ENCODE data around the gene HAP1. TPM values are rescaled to one million over a fixed set of nuclear protein-coding genes. Genes with fewer than 3 reads are reported as not detected.

The HAP1 gene
- polyA plus RNA-seq, 2 of the 4 experiments (the other 2 are of a cell fraction) = 1.6 to 2.2 TPM

DNA sequence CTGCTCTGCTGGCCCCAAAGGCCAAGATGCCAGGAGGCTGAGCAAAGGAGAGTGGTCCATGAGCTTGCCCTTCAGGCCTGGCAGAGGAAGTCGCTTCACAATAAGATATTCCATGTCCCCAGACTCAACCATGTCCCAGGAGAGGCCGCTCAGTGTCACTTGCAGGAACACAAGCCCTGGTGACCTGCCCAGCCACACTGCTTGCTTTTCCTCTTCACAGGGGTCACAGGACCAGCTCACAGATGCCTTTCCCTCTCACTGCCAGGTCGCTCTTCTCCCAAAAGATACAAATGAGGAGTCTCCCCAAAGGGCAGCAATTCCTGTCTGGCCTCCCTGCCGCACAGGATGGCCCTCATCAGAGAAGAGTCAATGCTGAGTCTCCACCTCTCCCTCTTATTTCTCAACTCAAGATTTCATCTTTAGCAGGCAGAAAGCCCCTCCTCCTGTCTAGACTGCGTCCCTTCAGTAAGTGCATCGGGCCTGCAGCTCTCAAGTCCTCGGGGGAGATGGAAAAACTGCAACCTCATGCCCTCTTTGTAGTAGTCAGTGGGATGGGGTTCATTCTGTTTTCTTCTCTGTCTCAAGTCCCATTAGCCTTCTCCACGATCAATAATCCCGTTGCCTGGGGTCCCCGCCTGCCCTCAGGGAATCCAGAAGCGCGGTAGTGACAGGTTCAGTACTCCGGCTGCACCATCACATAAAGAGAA, 47.1 kb upstream of the HAP1 start:
- H3K9me3 ChIP-seq = no peaks in the 10 kb centered on the region
- CTCF ChIA-PET = interaction anchor here (0.6 to 96.0 kb wide), 6 partner anchors 6 to 1756 kb away, joined by 3 to 3262 read pairs (median 3); partner anchors contain the start of genes FKBP10, GAST, HAP1 and JUP
- peaks cover 78% of the 10 kb centered on the region for H3K4me1 ChIP-seq
- 70% methylated on average over 13 of the region's 13 CpGs for WGBS (ENCODE audit: missing lambda C conversion rate)
- FAIRE-seq = no peak
- no peak overlapping the region for H3K4me3 ChIP-seq
- POLR2A ChIA-PET = no interaction called here
- peak; percentile 13 for TF ChIP-seq MAFK (IDR thresholded peaks at IDR 0.05; ENCODE audit: partially characterized antibody)
- TF ChIP-seq MAZ (IDR thresholded peaks at IDR 0.05; ENCODE audit: borderline replicate concordance, low read depth, low read length) = no peak
- H3K27ac ChIP-seq = peak overlapping the region; percentile 44 to 67; a peak in 5 of 6 replicates
- H3K4me2 ChIP-seq = peak overlapping the region; percentile 40
- peak in 1 of 2 experiments; percentile 63 for DNase-seq (ENCODE audit: low read depth in 1 of 2, low spot score in 1 of 2)
- no peak for ATAC-seq

DNA sequence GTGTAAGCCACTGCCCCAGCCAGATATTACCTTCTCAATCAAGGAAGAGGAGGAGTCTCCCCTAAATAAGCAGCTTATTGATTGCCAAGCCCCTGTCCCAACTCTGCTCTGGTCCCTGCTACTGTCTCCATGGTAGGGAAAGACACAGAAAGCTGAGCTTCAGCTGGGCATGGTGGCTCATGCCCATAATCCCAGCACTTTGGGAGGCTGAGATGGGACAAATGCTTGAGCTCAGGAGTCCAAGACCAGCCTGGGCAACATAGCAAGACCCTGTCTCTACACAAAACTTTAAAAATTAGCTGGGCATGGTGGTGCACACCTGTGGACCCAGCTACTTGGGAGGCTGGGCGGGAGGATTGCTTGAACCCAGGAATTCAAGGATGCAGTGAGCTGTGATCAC, 45.5 kb upstream of the HAP1 start:
- DNase-seq (ENCODE audit: low read depth in 1 of 2, low spot score in 1 of 2) = no peak
- peak overlapping the region; percentile 4; the same call in 1 of the 3 replicates for H3K4me2 ChIP-seq
- POLR2A ChIA-PET = interaction anchor here (1.0 kb wide), 2 partner anchors 31 to 46 kb away, joined by 3 read pairs; no protein-coding TSS in a partner anchor
- H3K4me1 ChIP-seq = peaks cover 89% of the 10 kb centered on the region
- no peak overlapping the region for H3K4me3 ChIP-seq
- ATAC-seq = no peak
- no peak for FAIRE-seq
- H3K9me3 ChIP-seq = no peaks in the 10 kb centered on the region
- TF ChIP-seq MYC (IDR thresholded peaks at IDR 0.05; ENCODE audit: borderline replicate concordance, low read length) (no peak), MAZ (IDR thresholded peaks at IDR 0.05; ENCODE audit: borderline replicate concordance, low read depth, low read length) (no peak), USF2 (IDR thresholded peaks at IDR 0.05) (no peak), KDM1A (IDR thresholded peaks at IDR 0.05; ENCODE audit: low read depth) (no peak), FOSB (CRISPR knock-in tag; IDR thresholded peaks at IDR 0.05) (no peak), HOXA7 (CRISPR knock-in tag; IDR thresholded peaks at IDR 0.05) (no peak), HOXB5 (CRISPR knock-in tag; IDR thresholded peaks at IDR 0.05) (no peak), EHMT2 (IDR thresholded peaks at IDR 0.05; ENCODE audit: low read depth) (no peak), RCOR1 (IDR thresholded peaks at IDR 0.05; ENCODE audit: low read depth, low read length) (no peak)
- 100% methylated on average over 1 of the region's 1 CpG for WGBS (ENCODE audit: missing lambda C conversion rate)
- H3K27ac ChIP-seq = peak overlapping the region; percentile 89 to 93; a peak in 5 of 6 replicates
- CTCF ChIA-PET = interaction anchor here (0.6 to 96.0 kb wide), 3 partner anchors 8 to 114 kb away, joined by 3 to 3262 read pairs (median 3262); partner anchors contain the start of genes FKBP10, GAST, HAP1 and JUP

- ChIA-PET POLR2A (interaction anchor here (0.5 to 3.2 kb wide), 15 partner anchors 8 to 1362 kb away, joined by 3 to 55 read pairs (median 4); partner anchors contain the start of genes ACLY, EIF1, HAP1 and JUP), CTCF (interaction anchor here (0.8 to 96.0 kb wide), 5 partner anchors 10 to 117 kb away, joined by 3 to 3262 read pairs (median 5); partner anchors contain the start of genes FKBP10, GAST, HAP1 and JUP)
- H3K9me3 ChIP-seq = no peaks in the 10 kb centered on the region
- WGBS (ENCODE audit: missing lambda C conversion rate) = 1% methylated on average over 12 of the region's 12 CpGs
- peak overlapping the region; percentile 8; the same call in 1 of the 3 replicates for H3K4me3 ChIP-seq
- peaks cover 90% of the 10 kb centered on the region for H3K4me1 ChIP-seq
- peak; percentile 93 to 98 for DNase-seq (ENCODE audit: low read depth in 1 of 2, low spot score in 1 of 2)
- peak overlapping the region; percentile 87 for H3K4me2 ChIP-seq
- peak; percentile 94 for FAIRE-seq
- peak overlapping the region; percentile 89 to 93 for H3K27ac ChIP-seq
- peak; percentile 81 for ATAC-seq
- no peak for TF ChIP-seq MAFK (IDR thresholded peaks at IDR 0.05; ENCODE audit: partially characterized antibody)
- TF ChIP-seq ZC3H11A (IDR thresholded peaks at IDR 0.05) = no peak
- 0 out of 2 replicates have a peak, but pooled peaks have one; percentile 11 for TF ChIP-seq HOXB13 (CRISPR knock-in tag; IDR thresholded peaks at IDR 0.05; ENCODE audit: low read depth)
- no peak for TF ChIP-seq HDAC2 (IDR thresholded peaks at IDR 0.05)
- TF ChIP-seq NFE2L2 (conservative IDR thresholded peaks at IDR 0.05; ENCODE audit: low read length) = no peak
- TF ChIP-seq PHF8 (IDR thresholded peaks at IDR 0.05; ENCODE audit: borderline replicate concordance, low read depth) = no peak
- no peak for TF ChIP-seq CHD2 (IDR thresholded peaks at IDR 0.05; ENCODE audit: low read length, partially characterized antibody)
- TF ChIP-seq NR3C1 (IDR thresholded peaks at IDR 0.05) = no peak
- TF ChIP-seq FOSL2 (IDR thresholded peaks at IDR 0.05) = 0 out of 2 replicates have a peak, but pooled peaks have one; percentile 17
- TF ChIP-seq FOSL2 (CRISPR knock-in tag; IDR thresholded peaks at IDR 0.05) = peak; percentile 79
- TF ChIP-seq TFCP2L1 (CRISPR knock-in tag; IDR thresholded peaks at IDR 0.05) = no peak
- TF ChIP-seq JUN (IDR thresholded peaks at IDR 0.05) = peak; percentile 87 to 94
- TF ChIP-seq CBX8 (IDR thresholded peaks at IDR 0.05) = no peak
- no peak; the same call in 1 of the 2 replicates for TF ChIP-seq MYC (IDR thresholded peaks at IDR 0.05; ENCODE audit: borderline replicate concordance, low read length)
- TF ChIP-seq CHD4 (IDR thresholded peaks at IDR 0.05; ENCODE audit: borderline replicate concordance) = no peak
- TF ChIP-seq HMGXB4 (CRISPR knock-in tag; IDR thresholded peaks at IDR 0.05; ENCODE audit: borderline replicate concordance) = no peak
- no peak for TF ChIP-seq RFX5 (IDR thresholded peaks at IDR 0.05)
- TF ChIP-seq ZNF302 (CRISPR knock-in tag; IDR thresholded peaks at IDR 0.05) = no peak
- peak; percentile 65 for TF ChIP-seq JUNB (IDR thresholded peaks at IDR 0.05)
- peak; percentile 78; the same call in 1 of the 2 replicates for TF ChIP-seq PBX3 (IDR thresholded peaks at IDR 0.05)
- TF ChIP-seq, protein P1, sequence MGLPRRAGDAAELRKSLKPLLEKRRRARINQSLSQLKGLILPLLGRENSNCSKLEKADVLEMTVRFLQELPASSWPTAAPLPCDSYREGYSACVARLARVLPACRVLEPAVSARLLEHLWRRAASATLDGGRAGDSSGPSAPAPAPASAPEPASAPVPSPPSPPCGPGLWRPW (IDR thresholded peaks at IDR 0.05) = no peak
- TF ChIP-seq POLR2AphosphoS2 (conservative IDR thresholded peaks at IDR 0.05; ENCODE audit: low read length) = no peak
Observed at GRCh38 chr17:41777574-41778188, 43.2 kb upstream of the HAP1 start.
